GM23338 (cell line): ENCODE results near the gene KCTD12.

Source experiments
- CTCF ChIP-seq, 2 experiments: fragments of 200-600 bp in 1 of 2; sonication (generic) in 1 of 2; conservative IDR thresholded peaks; 2 replicates each; pipeline versions ENCODE4 v1.5.1 to v1.6.1; 2016 to 2017; ENCODE audit warnings: antibody characterized with exemption in 2 of 2, low read depth in 2 of 2, mild to moderate bottlenecking in 2 of 2, moderate library complexity in 1 of 2
- EZH2 ChIP-seq: fragments of 200-600 bp; sonication (generic); IDR thresholded peaks from one replicate; pipeline ENCODE4 v1.8.0; 2017; ENCODE audit warnings: antibody characterized with exemption, mild to moderate bottlenecking, low read depth; ENCODE audit not compliant: unreplicated experiment
- EZH2phosphoT487 ChIP-seq: fragments of 200-600 bp; sonication (generic); IDR thresholded peaks from one replicate; pipeline ENCODE4 v1.8.1; 2018; ENCODE audit warnings: antibody characterized with exemption; ENCODE audit not compliant: unreplicated experiment
- JUNB ChIP-seq: IDR thresholded peaks from one replicate; pipeline ENCODE4 v1.6.1; 2016; ENCODE audit warnings: antibody characterized with exemption; ENCODE audit not compliant: unreplicated experiment
- POLR2AphosphoS5 ChIP-seq: IDR thresholded peaks from 2 replicates; pipeline ENCODE4 v1.6.1; 2016; ENCODE audit warnings: antibody characterized with exemption, low read depth
- REST ChIP-seq: IDR thresholded peaks from one replicate; pipeline ENCODE4 v1.6.1; 2018; ENCODE audit warnings: antibody characterized with exemption; ENCODE audit not compliant: unreplicated experiment
- STAT1 ChIP-seq: IDR thresholded peaks from one replicate; pipeline ENCODE4 v1.6.1; 2016; ENCODE audit warnings: antibody characterized with exemption; ENCODE audit not compliant: unreplicated experiment
- ZNF331 ChIP-seq: fragments of 250-450 bp; sonication (Bioruptor Pico); IDR thresholded peaks from 2 replicates; pipeline ENCODE4 v1.5.0; 2020; ENCODE audit warnings: low read depth, mild to moderate bottlenecking, moderate library complexity

GRCh38 chr13:76860706-76861105 lies 25.5 kb downstream of the KCTD12 start:
- TF ChIP-seq CTCF (conservative IDR thresholded peaks at IDR 0.05; ENCODE audit: low read depth in 2 of 2), result no peak
- no peak for TF ChIP-seq EZH2phosphoT487
- TF ChIP-seq EZH2, result no peak
- TF ChIP-seq POLR2AphosphoS5, result no peak
- no peak for TF ChIP-seq ZNF331 (CRISPR knock-in tag)
- no peak for TF ChIP-seq JUNB
- no peak for TF ChIP-seq STAT1
- TF ChIP-seq REST, result no peak
